Thoracic aorta (tissue), 2 donors: ENCODE measurements around the gene MRPL32. TPM values are rescaled to one million over a fixed set of nuclear protein-coding genes. Genes with fewer than 3 reads are reported as not detected.

Source experiments
- ATAC-seq: fragments of 150-250 bp; one replicate; pipeline ENCODE4 v1.8.0; 2017; ENCODE audit warnings: low read depth; ENCODE audit not compliant: insufficient number of reproducible peaks, low FRiP score
- DNase-seq: peaks from one replicate; pipeline ENCODE4 v3.0.0-alpha.2; 2020; ENCODE audit warnings: low spot score
- H3K27ac ChIP-seq, 2 donors: fragments of 200-600 bp; sonication (generic); 1 replicate in 1 of 2; 2 replicates in 1 of 2; pipeline ENCODE4 v1.5.1; 2016; ENCODE audit warnings: mild to moderate bottlenecking in 2 of 2, moderate library complexity in 2 of 2
- H3K27me3 ChIP-seq: fragments of 200-600 bp; sonication (generic); replicated peaks from 2 replicates; pipeline ENCODE4 v1.6.0; 2016; ENCODE audit warnings: mild to moderate bottlenecking; ENCODE audit not compliant: insufficient read depth
- H3K36me3 ChIP-seq: fragments of 200-600 bp; sonication (generic); one replicate; pipeline ENCODE4 v1.5.1; 2016
- H3K4me1 ChIP-seq, 2 donors: fragments of 200-600 bp; sonication (generic); 1 replicate in 1 of 2; 2 replicates in 1 of 2; pipeline versions ENCODE4 v1.5.1 to v1.6.0; 2016; ENCODE audit warnings: low read depth in 2 of 2, mild to moderate bottlenecking in 1 of 2; ENCODE audit not compliant: control insufficient read depth in 1 of 2
- H3K4me3 ChIP-seq: fragments of 200-600 bp; sonication (generic); 2 replicates; pipeline ENCODE4 v1.5.1; 2016; ENCODE audit warnings: mild to moderate bottlenecking
- H3K9me3 ChIP-seq: fragments of 200-600 bp; sonication (generic); 2 replicates; pipeline ENCODE4 v1.5.1; 2016
- total RNA-seq, 2 donors: library from RNA; depleted of rRNA; stranded (reverse); fragments of >200 nt; gene quantifications; one replicate each; pipeline versions ENCODE4 v1.1.0 to v1.2.3, GENCODE V29; 2016
- TF ChIP-seq, protein P1 (sequence below): fragments of 200-600 bp; sonication (generic); IDR thresholded peaks from one replicate; pipeline ENCODE4 v1.5.1; 2019; ENCODE audit warnings: antibody characterized with exemption

MRPL32 gene
- total RNA-seq, 2 donors from 2014 or later = 38.3 to 54.8 TPM

DNA sequence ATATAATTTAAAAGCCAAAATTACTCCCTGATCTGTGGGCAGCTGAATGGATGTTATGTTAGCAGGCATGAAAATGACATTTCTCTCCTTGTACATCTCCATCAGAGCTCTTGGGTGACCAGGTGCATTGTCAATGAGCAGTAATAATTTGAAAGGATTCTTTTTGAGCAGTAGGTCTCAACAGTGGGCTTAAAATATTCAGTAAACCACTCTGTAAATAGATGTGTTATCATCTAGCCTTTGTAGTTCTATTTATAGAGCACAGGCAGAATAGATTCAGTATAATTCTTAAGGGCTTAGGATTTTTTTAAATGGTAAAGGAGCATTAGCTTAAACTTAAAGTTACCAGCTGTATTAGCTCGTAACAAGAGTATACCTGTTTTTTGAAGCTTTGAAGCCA lies 52.0 kb downstream of the MRPL32 start:
- TF ChIP-seq, protein P1, sequence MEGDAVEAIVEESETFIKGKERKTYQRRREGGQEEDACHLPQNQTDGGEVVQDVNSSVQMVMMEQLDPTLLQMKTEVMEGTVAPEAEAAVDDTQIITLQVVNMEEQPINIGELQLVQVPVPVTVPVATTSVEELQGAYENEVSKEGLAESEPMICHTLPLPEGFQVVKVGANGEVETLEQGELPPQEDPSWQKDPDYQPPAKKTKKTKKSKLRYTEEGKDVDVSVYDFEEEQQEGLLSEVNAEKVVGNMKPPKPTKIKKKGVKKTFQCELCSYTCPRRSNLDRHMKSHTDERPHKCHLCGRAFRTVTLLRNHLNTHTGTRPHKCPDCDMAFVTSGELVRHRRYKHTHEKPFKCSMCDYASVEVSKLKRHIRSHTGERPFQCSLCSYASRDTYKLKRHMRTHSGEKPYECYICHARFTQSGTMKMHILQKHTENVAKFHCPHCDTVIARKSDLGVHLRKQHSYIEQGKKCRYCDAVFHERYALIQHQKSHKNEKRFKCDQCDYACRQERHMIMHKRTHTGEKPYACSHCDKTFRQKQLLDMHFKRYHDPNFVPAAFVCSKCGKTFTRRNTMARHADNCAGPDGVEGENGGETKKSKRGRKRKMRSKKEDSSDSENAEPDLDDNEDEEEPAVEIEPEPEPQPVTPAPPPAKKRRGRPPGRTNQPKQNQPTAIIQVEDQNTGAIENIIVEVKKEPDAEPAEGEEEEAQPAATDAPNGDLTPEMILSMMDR = no peak
- no peaks in the 10 kb centered on the region for H3K36me3 ChIP-seq
- peaks cover 4% of the 10 kb centered on the region for H3K9me3 ChIP-seq
- H3K27me3 ChIP-seq = no peaks in the 10 kb centered on the region
- H3K4me3 ChIP-seq = no peak overlapping the region
- ATAC-seq (no peak), DNase-seq (no peak)
- H3K27ac ChIP-seq = no peak overlapping the region
- no peaks in the 10 kb centered on the region for H3K4me1 ChIP-seq

DNA sequence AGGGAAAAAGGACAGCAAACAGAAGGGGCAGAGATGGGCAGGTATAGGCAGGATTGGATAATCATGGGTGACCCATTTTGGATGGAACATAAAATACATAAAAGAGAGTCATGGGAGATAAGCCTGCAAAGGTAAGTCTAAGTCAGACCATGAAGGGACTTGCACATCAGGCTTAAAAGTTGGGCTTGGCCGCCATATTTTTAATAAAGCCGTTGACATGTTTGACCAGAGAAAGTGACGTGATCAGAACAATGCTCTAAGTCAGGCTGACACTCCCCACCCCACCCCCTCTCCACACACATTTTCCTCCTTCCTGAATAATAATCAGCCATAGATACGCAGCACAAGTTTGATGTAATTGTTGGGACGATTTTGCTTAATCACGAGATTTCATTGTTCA lies 54.0 kb downstream of the MRPL32 start:
- ATAC-seq (no peak), DNase-seq (no peak)
- Histone ChIP-seq H3K27me3 (no peaks in the 10 kb centered on the region), H3K9me3 (peaks cover 4% of the 10 kb centered on the region), H3K4me1 (no peaks in the 10 kb centered on the region), H3K36me3 (no peaks in the 10 kb centered on the region), H3K27ac (no peak overlapping the region), H3K4me3 (no peak overlapping the region)
- TF ChIP-seq, protein P1 = no peak

DNA sequence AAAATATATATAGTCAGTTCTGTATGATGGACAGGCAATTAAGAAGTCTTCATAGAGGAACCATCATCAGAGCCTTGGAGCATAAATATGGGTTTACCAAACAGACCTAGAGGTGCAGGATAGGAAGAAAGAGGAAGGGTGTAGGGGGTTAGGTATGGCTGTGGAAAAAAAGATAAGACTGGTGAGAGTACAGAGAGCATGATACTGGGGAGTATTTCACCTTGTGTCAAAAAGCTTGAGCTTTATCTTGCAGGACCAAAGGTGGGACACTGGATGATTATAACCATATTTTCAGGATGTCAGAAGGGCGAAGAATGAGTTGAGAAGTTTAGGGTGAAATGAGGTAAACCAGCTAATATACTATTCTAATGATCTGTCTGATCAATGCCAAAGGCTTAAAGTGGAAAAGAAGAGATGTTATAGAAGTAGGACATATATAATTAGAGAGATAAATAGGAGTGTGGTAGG lies 54.6 kb downstream of the MRPL32 start:
- ATAC-seq (no peak), DNase-seq (no peak)
- Histone ChIP-seq H3K9me3 (peaks cover 4% of the 10 kb centered on the region), H3K4me1 (no peaks in the 10 kb centered on the region), H3K27ac (no peak overlapping the region), H3K36me3 (no peaks in the 10 kb centered on the region), H3K27me3 (no peaks in the 10 kb centered on the region), H3K4me3 (no peak overlapping the region)
- TF ChIP-seq, protein P1 = no peak

Other genes starting within 250 kb of the MRPL32 start
- gene C7orf25, start 20.3 kb upstream of the MRPL32 start, total RNA-seq = 10 to 100 TPM; 17.1 to 18.1 TPM
- 10 to 100 TPM; 30.2 to 53.6 TPM for gene PSMA2, start 202 bp upstream of the MRPL32 start, total RNA-seq
- 1 to 10 TPM in 1 of 2 donors, under 1 TPM in 1; 0.28 to 2.3 TPM for gene HECW1, start 180.3 kb downstream of the MRPL32 start, total RNA-seq